GM21737 (cell line): ENCODE data around the gene TNRC6C.
A peak's percentile ranks its signal among the peaks of the same experiment; 100 is the strongest.

ENCODE experiments used
- ATAC-seq: cut with Tn5 transposase; IDR thresholded peaks from one replicate; pipeline ENCODE4 v1.9.1; 2021; ENCODE audit warnings: mild to moderate bottlenecking, moderate library complexity; ENCODE audit not compliant: unreplicated experiment

Gene TNRC6C

GRCh38 chr17:78124081-78124835, 165.8 kb downstream of the TNRC6C start:
- no peak for ATAC-seq

DNA sequence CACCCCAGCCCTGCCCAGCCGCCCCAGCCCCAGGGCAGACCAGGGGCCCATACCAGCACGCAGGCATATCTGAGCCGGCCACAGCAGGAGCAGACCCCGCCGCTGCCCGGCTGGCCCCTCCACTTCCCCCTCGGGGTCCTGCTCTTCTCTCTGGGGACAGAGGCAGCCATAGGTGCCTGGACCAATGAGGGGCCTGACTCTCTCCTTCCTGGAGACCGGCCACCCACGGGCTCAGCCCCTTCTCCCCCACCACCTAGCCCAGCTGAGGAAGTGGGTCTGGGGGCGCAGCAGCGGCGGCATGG, 166.3 kb downstream of the TNRC6C start:
- ATAC-seq = no peak

DNA sequence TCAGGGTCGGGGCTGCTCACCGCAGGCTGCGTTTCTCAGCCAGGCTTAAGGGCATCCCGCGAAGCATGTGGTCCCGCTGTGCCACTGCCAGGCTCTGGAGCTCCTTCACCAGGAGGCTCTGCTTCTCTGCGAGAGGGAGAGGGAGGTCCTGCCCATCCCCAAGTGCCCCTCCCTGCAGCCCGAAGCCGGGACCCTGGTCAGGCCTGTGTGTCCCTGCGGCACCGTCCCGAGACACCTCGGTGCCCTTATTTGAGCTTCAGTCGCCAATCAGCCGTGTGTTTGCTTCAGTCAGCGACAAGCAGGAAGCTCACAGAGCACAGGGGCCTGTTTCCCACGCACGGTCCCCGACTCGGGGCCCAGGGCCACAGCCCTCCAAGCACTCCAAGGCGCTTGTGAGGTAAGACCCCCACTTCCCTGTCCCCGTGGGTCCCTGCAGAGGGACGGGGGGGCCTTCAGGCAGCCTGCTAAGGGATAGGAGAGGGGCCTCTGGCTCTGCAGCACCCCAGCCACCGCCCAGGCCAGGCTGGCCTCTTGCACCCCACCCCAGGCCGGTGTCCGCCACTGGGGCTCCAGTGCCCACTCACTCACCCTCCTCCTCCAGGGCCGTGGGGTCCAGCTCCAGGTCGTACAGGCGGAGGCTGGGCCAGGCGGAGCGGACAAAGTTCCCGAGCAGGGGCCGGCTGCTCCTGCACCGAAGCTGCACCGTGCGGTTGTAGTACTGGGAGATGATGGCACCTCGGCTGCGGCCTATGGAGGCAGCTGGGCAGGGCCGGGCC, 166.8 kb downstream of the TNRC6C start:
- ATAC-seq = no peak

DNA sequence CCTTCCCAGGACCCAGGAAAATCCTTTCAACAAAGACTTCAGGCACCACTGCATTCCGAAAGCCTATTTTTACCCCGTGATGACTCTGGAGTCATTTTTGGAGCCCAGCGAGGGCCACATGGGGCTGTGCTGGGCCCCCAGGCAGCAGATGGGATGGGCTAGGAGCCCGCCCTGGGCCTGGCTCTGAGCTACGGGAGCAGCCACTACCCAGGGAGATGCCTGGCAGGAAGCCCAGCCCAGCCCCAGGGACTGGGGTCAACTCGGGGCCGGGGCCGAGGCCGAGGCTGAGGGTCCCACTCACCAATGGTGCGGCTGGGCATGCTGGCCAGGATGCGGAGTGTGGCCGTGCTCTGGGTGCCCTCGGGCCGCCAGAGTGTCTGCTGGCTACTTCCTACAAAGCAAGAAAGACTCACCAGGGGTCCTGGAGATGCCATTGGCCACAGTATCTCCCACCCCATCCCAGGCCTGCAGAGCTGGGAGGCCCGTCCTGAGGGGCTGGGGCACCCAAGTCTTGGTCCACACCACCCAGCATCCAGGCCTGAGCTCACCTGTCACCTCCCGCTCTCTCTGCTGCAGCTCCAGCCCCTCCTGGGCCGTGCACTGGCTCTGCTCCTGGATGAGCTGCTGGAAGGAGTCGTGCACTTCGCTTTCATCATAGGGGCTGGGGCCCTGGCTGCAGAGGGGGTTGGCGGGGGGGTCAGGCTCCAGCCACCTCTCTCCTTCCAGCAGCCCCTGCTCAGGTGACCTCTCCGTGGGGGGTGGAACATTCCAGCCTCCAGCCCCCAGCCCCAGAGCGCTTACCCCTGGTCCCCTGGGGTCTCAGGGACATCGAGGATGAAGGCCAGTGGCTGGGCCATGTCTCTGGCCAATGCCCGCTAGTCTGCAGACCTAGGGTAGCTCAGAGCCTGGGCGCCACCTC, 167.7 kb downstream of the TNRC6C start:
- ATAC-seq = no peak

DNA sequence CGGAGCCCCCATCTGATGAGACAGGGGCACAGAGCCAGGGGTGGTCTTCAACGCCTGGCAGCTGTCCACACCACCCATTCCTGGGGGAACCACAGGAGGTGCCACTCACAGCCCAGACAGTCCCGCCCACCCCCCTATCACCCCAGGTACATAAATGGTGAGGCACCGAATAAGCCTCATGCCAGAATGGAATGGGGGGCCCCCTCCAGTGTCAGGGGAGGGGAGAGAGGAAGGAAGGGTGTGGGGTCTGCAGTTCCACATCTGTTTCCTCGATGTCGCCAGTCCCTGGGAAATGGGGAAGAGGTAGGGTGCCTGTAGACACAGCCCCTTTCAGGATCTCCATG, 168.4 kb downstream of the TNRC6C start:
- no peak for ATAC-seq

DNA sequence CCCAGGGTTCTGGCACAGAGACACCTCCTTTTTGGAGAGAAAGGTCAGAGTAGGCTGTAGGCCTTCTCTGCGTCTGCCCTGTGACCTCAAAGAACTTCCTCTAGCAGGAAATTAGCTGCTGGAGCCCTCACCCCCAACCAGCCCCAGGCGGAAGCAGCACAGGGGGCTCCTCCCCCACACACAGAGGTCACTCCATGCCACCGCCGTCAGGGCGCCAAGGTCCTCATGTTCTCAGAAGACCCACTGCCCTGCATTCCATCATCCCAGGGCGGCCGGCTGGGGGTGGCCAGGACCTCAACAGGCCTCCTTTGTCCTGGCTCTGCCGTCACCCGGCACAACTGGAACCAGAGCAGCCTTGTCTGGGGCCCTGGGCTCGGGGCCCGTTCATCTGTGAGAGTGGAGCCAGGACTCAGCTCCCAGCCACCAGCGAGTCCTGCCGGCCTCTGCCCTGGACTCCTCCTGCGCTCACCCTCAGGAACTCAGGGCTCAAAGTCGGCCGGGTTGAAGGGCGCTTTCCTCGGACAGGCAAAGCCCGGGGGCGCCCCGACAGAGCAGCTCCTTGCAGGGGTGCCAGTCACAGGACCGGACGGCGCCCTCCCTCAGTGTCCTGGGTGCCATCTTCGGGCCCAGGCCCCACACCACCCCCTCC, 168.9 kb downstream of the TNRC6C start:
- ATAC-seq = no peak

DNA sequence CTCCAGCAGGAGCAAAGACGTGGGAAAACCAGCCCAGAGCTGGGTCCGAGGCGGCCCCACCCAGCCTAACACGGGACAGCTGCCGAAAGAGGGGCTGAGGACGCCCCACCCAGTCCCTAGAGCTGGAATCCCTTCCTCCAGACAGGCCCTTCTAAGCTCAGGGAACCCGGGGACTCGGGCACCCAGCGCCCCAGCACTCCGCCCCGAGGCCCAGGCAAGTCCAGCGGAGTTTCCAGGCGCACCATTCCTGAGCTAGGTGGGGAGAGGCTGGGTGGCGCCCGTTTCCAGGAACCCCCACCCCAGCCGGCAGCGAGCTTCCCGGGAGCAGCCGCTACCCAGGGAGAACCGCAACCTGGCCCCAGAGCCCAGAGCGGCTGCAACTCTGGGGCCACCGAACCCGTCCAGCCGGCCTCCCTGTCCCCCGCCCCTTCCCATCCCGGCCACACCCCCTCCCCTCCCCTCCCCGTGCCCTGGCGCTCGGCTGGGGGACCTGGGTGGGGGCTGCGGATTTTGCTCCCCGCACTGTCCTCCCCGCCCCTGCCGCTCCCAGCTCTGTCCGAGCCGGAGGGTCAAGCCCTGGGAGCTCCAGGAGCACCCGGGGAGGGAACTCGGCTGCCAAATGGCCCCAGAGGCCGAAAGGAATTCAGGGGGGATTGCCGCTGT, 169.5 kb downstream of the TNRC6C start:
- ATAC-seq = no peak

DNA sequence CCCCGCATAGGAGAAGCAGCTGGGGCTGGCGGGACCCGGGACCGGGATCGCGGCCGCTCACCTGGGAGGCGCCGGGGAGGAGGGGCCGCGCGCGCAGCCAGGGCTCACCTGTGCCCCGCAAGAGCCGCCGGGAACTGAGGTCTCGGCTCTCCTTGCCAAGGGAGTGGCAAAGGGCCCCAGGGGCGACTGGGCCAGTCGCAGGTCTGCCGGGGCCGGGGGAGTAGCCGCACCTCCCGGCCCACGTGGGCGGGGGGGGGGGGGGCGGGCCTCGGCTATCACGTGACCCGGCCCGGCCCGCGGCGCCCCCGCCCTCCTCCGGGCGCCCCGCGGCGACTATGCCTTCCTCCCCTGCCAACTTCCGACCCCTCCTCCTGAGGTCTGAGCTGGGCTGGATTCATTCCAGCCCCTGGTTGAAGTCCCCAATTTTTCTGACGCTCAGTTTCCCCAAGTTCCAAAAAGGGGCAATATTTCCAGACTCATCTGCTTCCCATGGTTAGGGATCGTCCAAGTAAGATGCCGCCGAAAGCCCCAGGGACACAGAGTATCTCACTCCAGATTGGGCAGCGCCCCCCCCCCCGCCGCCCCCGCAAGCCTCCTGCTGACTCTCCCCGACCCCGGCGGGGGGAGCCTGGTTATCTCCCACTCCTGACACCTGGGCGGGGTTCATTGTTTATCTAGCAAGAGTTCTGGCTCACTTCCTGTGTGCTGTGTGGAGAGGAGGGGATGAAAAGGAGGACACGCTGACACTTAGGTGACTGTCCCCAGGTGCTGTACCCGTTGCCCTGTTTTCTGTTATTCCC, 170.2 kb downstream of the TNRC6C start, which contains the start of gene TMC6:
TMC6 (minus strand) TSS at position 205 of the 800 bp plus-strand sequence. CDS start 1,923 bp downstream, outside the sequence.
- no peak for ATAC-seq

- ATAC-seq = no peak
Measured at GRCh38 chr17:78129351-78130089, 171.0 kb downstream of the TNRC6C start.

DNA sequence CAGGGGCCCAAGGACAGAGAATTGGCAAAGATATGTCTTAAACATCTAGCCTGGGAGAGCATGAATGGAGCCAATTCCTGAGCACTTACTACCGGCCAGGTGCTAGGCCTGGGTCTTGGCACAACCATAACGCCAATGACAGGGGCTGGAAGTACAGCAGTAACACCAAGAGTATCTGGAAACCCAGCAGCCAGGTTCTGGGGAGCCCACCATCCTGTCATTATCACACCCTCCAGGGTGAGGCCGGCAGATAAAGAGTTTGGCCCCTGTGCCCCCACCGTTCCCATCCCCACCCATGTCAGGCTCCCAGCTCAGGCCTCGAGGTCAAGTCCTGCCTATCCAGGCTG, 171.6 kb downstream of the TNRC6C start:
- peak; percentile 3 for ATAC-seq

DNA sequence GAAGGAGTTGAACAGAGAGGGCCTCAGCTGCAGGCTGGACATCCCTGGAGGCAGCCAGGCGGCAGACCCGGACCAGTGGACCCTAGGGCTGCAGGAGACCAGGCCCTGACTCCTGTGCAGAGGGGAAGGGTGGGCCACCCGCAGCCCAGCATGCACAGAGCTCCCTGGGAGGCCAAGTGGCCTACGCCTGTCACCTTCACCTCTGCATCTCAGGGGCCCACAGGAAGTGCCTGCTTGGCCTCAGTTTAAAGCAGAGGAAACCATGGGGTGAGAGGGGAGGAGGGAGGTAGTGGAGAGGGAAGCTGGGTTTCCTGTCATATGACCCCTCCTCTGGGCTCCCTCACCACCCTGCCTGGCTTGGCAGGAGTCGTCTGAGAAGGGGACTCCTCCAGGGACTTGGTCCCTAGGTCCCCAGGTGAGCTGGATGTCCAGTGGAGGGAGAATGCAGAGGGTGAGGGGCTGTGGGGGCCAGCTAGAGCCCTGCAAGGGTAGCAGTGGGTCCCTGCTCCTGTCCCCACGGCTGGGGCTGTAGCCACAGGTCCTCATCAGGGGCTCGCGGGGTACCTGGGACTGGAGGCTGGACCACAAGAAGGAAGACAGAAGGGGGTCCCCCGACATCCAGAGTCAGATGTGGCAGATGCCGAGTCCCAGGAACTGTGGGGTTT, 172.1 kb downstream of the TNRC6C start, which contains the start of gene TMC8:
TMC8 (plus strand) TSS at position 335 of the 665 bp plus-strand sequence. CDS start 818 bp downstream, outside the sequence.
- peak; percentile 19 for ATAC-seq

DNA sequence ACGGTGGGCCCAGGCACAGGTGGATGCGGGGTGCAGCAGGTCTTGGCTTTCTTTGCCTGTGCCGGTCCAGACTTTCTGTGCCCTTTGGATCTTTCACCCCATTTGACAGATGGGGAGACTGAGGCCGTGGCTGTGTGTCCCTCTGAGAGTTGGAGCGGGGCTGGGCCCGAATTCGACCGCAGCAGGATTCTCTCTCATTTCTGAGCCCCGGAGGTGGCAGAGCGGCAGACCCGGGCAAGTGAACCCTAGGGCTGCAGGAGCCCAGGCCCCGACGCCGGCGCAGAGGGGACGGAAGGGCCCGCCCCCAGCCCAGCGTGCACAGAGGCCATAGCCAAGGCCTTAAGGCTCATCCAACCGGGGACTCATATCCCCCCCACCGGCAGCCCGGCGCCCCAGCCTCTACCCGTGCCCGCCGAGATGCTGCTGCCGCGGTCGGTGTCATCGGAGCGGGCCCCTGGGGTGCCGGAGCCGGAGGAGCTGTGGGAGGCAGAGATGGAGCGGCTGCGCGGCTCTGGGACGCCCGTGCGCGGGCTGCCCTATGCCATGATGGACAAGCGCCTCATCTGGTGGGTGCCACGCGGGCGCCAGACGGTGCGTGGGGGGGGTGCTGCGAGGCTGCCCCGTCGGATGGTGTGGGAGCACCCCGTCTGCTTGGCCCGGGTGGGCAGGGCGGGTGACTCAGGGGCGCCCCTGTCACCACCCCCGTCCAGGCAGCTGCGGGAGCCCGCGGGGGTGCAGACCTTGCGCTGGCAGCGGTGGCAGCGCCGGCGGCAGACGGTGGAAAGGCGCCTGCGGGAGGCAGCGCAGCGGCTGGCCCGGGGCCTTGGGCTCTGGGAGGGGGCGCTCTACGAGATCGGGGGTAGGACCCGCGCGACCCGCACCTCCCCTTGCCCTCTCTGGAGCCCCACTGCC, 172.9 kb downstream of the TNRC6C start:
- ATAC-seq = no peak

- no peak for ATAC-seq
Measured at GRCh38 chr17:78132084-78132676, 173.7 kb downstream of the TNRC6C start.

- ATAC-seq = no peak
Measured at GRCh38 chr17:78132767-78133178, 174.3 kb downstream of the TNRC6C start.

GRCh38 chr17:78133179-78133951, 174.9 kb downstream of the TNRC6C start:
- no peak for ATAC-seq
